ENCODE measurements around the gene STX1B. TPM values are rescaled to one million over a fixed set of nuclear protein-coding genes. Genes with fewer than 3 reads are reported as not detected.
A peak's percentile ranks its signal among the peaks of the same experiment; 100 is the strongest.

Gene STX1B
- total and polyA plus RNA-seq, 4 experiments from 2014 or later, result 1.5 to 2.4 TPM; not detected in 2

- Mint-ChIP-seq H3K27me3 (no peaks in the 10 kb centered on the region), H3K4me3 (peak overlapping the region in 1 of 8 donors; percentile 63), H3K36me3 (peaks cover 56 to 70% of the 10 kb centered on the region in 2 donors), H3K4me1 (peaks cover 0 to 7% (median 4%) of the 10 kb centered on the region in 4 donors), H3K9me3 (peaks cover 0 to 2% (median 0%) of the 10 kb centered on the region in 8 donors), H3K27ac (peak overlapping the region in 1 of 7 donors; percentile 44)
- Histone ChIP-seq H3K36me3 (ENCODE audit: insufficient read depth, low read length) (peaks cover 68% of the 10 kb centered on the region), H3K4me3 (ENCODE audit: low read length in 2 of 2) (no peak overlapping the region), H3K4me1 (ENCODE audit: insufficient read depth, low read length) (no peaks in the 10 kb centered on the region), H3K27me3 (ENCODE audit: insufficient read depth, low read length) (no peaks in the 10 kb centered on the region), H3K9me3 (ENCODE audit: control insufficient read depth in 1 of 2, low read length in 2 of 2) (no peaks in the 10 kb centered on the region), H3K27ac (ENCODE audit: low read depth, low read length) (no peak overlapping the region)
- CTCF ChIA-PET (ENCODE audit: partially characterized antibody), result no interaction called here
- DNase-seq, result peak in 1 of 5 donors; percentile 6
- intact Hi-C loops (cut with micrococcal nuclease), result no loop called here
- POLR2A ChIA-PET (ENCODE audit: partially characterized antibody), result interaction anchor here (1.4 kb wide), 1 partner anchor 18 kb away, joined by 3 read pairs; no protein-coding TSS in a partner anchor
These were observed 42.6 kb downstream of the STX1B start for GRCh38 chr16:30967795-30968194.

- Mint-ChIP-seq H3K27ac (no peak overlapping the region), H3K4me3 (no peak overlapping the region), H3K27me3 (no peaks in the 10 kb centered on the region), H3K4me1 (peaks cover 0 to 9% (median 5%) of the 10 kb centered on the region in 4 donors), H3K9me3 (peaks cover 0 to 2% (median 0%) of the 10 kb centered on the region in 8 donors), H3K36me3 (peaks cover 52 to 70% of the 10 kb centered on the region in 2 donors)
- POLR2A ChIA-PET (ENCODE audit: partially characterized antibody), result interaction anchor here (1.1 kb wide), 1 partner anchor 9 kb away, joined by 3 read pairs; the partner anchor contains the start of gene SETD1A
- no peaks in the 10 kb centered on the region for H3K27me3 ChIP-seq (ENCODE audit: insufficient read depth, low read length)
- H3K27ac ChIP-seq (ENCODE audit: low read depth, low read length), result no peak overlapping the region
- CTCF ChIA-PET (ENCODE audit: partially characterized antibody), result interaction anchor here (0.6 to 1.3 kb wide), 2 partner anchors 17 to 135 kb away, joined by 3 read pairs; no protein-coding TSS in a partner anchor
- no peaks in the 10 kb centered on the region for H3K4me1 ChIP-seq (ENCODE audit: insufficient read depth, low read length)
- H3K4me3 ChIP-seq (ENCODE audit: low read length in 2 of 2), result no peak overlapping the region
- peaks cover 70% of the 10 kb centered on the region for H3K36me3 ChIP-seq (ENCODE audit: insufficient read depth, low read length)
- DNase-seq, result peak in 1 of 5 donors; percentile 26
- intact Hi-C loops (cut with micrococcal nuclease), result no loop called here
- no peaks in the 10 kb centered on the region for H3K9me3 ChIP-seq (ENCODE audit: control insufficient read depth in 1 of 2, low read length in 2 of 2)
These were observed 44.3 kb downstream of the STX1B start for GRCh38 chr16:30966033-30966619.

GRCh38 chr16:30965436-30965835 lies 45.0 kb downstream of the STX1B start:
- POLR2A ChIA-PET (ENCODE audit: partially characterized antibody), result interaction anchor here (1.1 kb wide), 1 partner anchor 8 kb away, joined by 3 read pairs; the partner anchor contains the start of gene SETD1A
- H3K4me3 Mint-ChIP-seq, result no peak overlapping the region

GRCh38 chr16:30964574-30965226 lies 45.7 kb downstream of the STX1B start:
- intact Hi-C loops (cut with micrococcal nuclease), result no loop called here

More at GRCh38 chr16:30965436-30965835, 45.0 kb downstream of the STX1B start:
- H3K4me1 ChIP-seq (ENCODE audit: insufficient read depth, low read length), result no peaks in the 10 kb centered on the region
- CTCF ChIA-PET (ENCODE audit: partially characterized antibody), result no interaction called here
- Mint-ChIP-seq H3K27ac (no peak overlapping the region), H3K9me3 (peaks cover 0 to 2% (median 0%) of the 10 kb centered on the region in 8 donors), H3K27me3 (no peaks in the 10 kb centered on the region), H3K4me1 (peaks cover 1 to 10% (median 4%) of the 10 kb centered on the region in 4 donors), H3K36me3 (peaks cover 49 to 66% of the 10 kb centered on the region in 2 donors)
- H3K4me3 ChIP-seq (ENCODE audit: low read length in 2 of 2), result no peak overlapping the region
- H3K36me3 ChIP-seq (ENCODE audit: insufficient read depth, low read length), result peaks cover 67% of the 10 kb centered on the region
- H3K27ac ChIP-seq (ENCODE audit: low read depth, low read length), result no peak overlapping the region
- intact Hi-C loops (cut with micrococcal nuclease), result no loop called here
- peak in 1 of 5 donors; percentile 4 for DNase-seq
- no peaks in the 10 kb centered on the region for H3K9me3 ChIP-seq (ENCODE audit: control insufficient read depth in 1 of 2, low read length in 2 of 2)
- H3K27me3 ChIP-seq (ENCODE audit: insufficient read depth, low read length), result no peaks in the 10 kb centered on the region

GRCh38 chr16:30963925-30964511 lies 46.4 kb downstream of the STX1B start:
- peaks cover 50 to 76% of the 10 kb centered on the region in 2 donors for H3K36me3 Mint-ChIP-seq
- peak in 1 of 5 donors; percentile 13 for DNase-seq
- no peak overlapping the region for H3K4me3 Mint-ChIP-seq
- H3K27ac Mint-ChIP-seq, result peak overlapping the region in 1 of 7 donors; percentile 15
- Histone ChIP-seq H3K27ac (ENCODE audit: low read depth, low read length) (no peak overlapping the region), H3K4me3 (ENCODE audit: low read length in 2 of 2) (no peak overlapping the region), H3K9me3 (ENCODE audit: control insufficient read depth in 1 of 2, low read length in 2 of 2) (no peaks in the 10 kb centered on the region), H3K4me1 (ENCODE audit: insufficient read depth, low read length) (peaks cover 9% of the 10 kb centered on the region), H3K36me3 (ENCODE audit: insufficient read depth, low read length) (peaks cover 67% of the 10 kb centered on the region), H3K27me3 (ENCODE audit: insufficient read depth, low read length) (no peaks in the 10 kb centered on the region)
- CTCF ChIA-PET (ENCODE audit: partially characterized antibody), result interaction anchor here (0.7 kb wide), 1 partner anchor 62 kb away, joined by 3 read pairs; no protein-coding TSS in a partner anchor
- POLR2A ChIA-PET (ENCODE audit: partially characterized antibody), result no interaction called here
- intact Hi-C loops (cut with micrococcal nuclease), result no loop called here
- H3K27me3 Mint-ChIP-seq, result no peaks in the 10 kb centered on the region
- peaks cover 16 to 24% (median 17%) of the 10 kb centered on the region in 4 donors for H3K4me1 Mint-ChIP-seq
- peaks cover 0 to 2% (median 0%) of the 10 kb centered on the region in 8 donors for H3K9me3 Mint-ChIP-seq

More at GRCh38 chr16:30964574-30965226, 45.7 kb downstream of the STX1B start:
- POLR2A ChIA-PET (ENCODE audit: partially characterized antibody), result no interaction called here
- Mint-ChIP-seq H3K27me3 (no peaks in the 10 kb centered on the region), H3K27ac (peak overlapping the region in 2 of 7 donors; percentile 10 to 86), H3K4me3 (no peak overlapping the region), H3K4me1 (peaks cover 9 to 17% (median 11%) of the 10 kb centered on the region in 4 donors), H3K36me3 (peaks cover 54 to 72% of the 10 kb centered on the region in 2 donors), H3K9me3 (peaks cover 0 to 2% (median 0%) of the 10 kb centered on the region in 8 donors)
- Histone ChIP-seq H3K27ac (ENCODE audit: low read depth, low read length) (no peak overlapping the region), H3K36me3 (ENCODE audit: insufficient read depth, low read length) (peaks cover 67% of the 10 kb centered on the region), H3K4me3 (ENCODE audit: low read length in 2 of 2) (no peak overlapping the region), H3K4me1 (ENCODE audit: insufficient read depth, low read length) (peaks cover 2% of the 10 kb centered on the region), H3K27me3 (ENCODE audit: insufficient read depth, low read length) (no peaks in the 10 kb centered on the region), H3K9me3 (ENCODE audit: control insufficient read depth in 1 of 2, low read length in 2 of 2) (no peaks in the 10 kb centered on the region)
- CTCF ChIA-PET (ENCODE audit: partially characterized antibody), result no interaction called here
- peak in 1 of 5 donors; percentile 11 for DNase-seq

- H3K36me3 Mint-ChIP-seq, result peaks cover 40 to 73% of the 10 kb centered on the region in 2 donors
These were observed 49.1 kb downstream of the STX1B start for GRCh38 chr16:30961384-30961783.

More at GRCh38 chr16:30961384-30961783, 49.1 kb downstream of the STX1B start:
- peak overlapping the region in 2 of 7 donors; percentile 69 to 91 for H3K27ac Mint-ChIP-seq
- no peak for DNase-seq
- H3K4me1 Mint-ChIP-seq, result peaks cover 15 to 33% (median 27%) of the 10 kb centered on the region in 4 donors
- Histone ChIP-seq H3K36me3 (ENCODE audit: insufficient read depth, low read length) (peaks cover 58% of the 10 kb centered on the region), H3K4me3 (ENCODE audit: low read length in 2 of 2) (no peak overlapping the region), H3K27me3 (ENCODE audit: insufficient read depth, low read length) (no peaks in the 10 kb centered on the region), H3K4me1 (ENCODE audit: insufficient read depth, low read length) (peaks cover 23% of the 10 kb centered on the region), H3K27ac (ENCODE audit: low read depth, low read length) (no peak overlapping the region), H3K9me3 (ENCODE audit: control insufficient read depth in 1 of 2, low read length in 2 of 2) (no peaks in the 10 kb centered on the region)
- intact Hi-C loops (cut with micrococcal nuclease), result no loop called here
- POLR2A ChIA-PET (ENCODE audit: partially characterized antibody), result interaction anchor here (0.6 kb wide), 1 partner anchor 387 kb away, joined by 3 read pairs; no protein-coding TSS in a partner anchor
- peaks cover 0 to 6% (median 0%) of the 10 kb centered on the region in 8 donors for H3K9me3 Mint-ChIP-seq
- CTCF ChIA-PET (ENCODE audit: partially characterized antibody), result interaction anchor here (1.4 to 1.8 kb wide), 2 partner anchors 20 to 24 kb away, joined by 5 to 9 read pairs; partner anchors contain the start of gene HSD3B7
- peaks cover 0 to 4% of the 10 kb centered on the region in 2 donors for H3K27me3 Mint-ChIP-seq
- H3K4me3 Mint-ChIP-seq, result no peak overlapping the region

All from CD4-positive, alpha-beta memory T cell (primary cell).